GM12891 (cell line): Measurements from ENCODE around the gene RAPGEF2.

Experiments used
- POLR2A ChIP-seq: IDR thresholded peaks from 2 replicates; pipeline ENCODE4 v1.6.1; 2011; ENCODE audit warnings: low read depth, low read length, control low read depth
- POLR2AphosphoS5 ChIP-seq: IDR thresholded peaks from 2 replicates; pipeline ENCODE4 v1.6.1; 2011; ENCODE audit warnings: low read depth, low read length, control low read depth
- SPI1 ChIP-seq: IDR thresholded peaks from 2 replicates; pipeline ENCODE4 v1.6.1; 2011; ENCODE audit warnings: low read depth, low read length, control low read depth

DNA sequence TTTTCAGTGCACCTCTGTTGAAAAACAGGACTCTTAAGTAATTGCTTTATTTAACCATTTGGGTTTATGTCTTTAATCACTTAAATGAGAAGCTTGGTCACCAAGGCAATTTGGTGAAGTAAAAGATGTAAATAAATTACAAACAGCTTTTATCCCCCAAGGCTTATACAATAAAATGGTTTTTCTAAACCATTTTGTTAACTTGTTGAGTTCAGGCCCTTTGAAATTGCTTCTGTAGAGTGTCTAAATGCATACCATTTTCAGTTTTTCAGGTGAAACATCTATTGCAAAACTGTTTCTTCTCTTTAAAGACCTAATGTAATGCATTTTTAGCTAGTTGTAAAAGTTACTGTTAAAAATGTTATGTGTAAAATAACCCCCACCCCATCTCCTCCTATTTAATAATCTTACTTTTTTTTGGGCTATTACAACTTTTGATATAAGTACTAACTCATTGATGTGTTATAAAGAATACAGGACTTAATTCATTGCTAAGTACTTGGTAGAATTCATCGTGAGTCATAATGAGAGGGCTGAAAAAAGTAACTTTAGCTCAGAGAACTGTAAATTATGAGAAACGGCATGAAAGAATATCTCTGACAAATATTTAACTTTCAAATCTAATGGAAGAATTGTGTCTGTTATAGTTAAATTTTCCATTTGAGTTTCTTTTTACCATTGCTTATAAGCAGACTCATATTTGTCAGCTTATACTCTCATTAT lies 4.5 kb downstream of the RAPGEF2 start:
- TF ChIP-seq POLR2A (no peak), POLR2AphosphoS5 (no peak), SPI1 (no peak)
